Hematopoietic multipotent progenitor cell (in vitro differentiated cells): Measurements from ENCODE around the gene SLC34A2. TPM values are rescaled to one million over a fixed set of nuclear protein-coding genes. Genes with fewer than 3 reads are reported as not detected.
"Not testable (repeated sequence)": the region's sequence is repeated elsewhere in the genome, so short reads cannot be mapped to it uniquely, and the experiment has no call there.

Experiments used
- DNase-seq, 3 donors: peaks; one replicate each; pipeline ENCODE4 v3.0.0-alpha.2; 2011 to 2015; ENCODE audit warnings: low read depth in 2 of 3, low spot score in 2 of 3
- total RNA-seq: library from RNA; depleted of rRNA; stranded (reverse); fragments of >200 nt; gene quantifications from one replicate; pipeline ENCODE4 v1.2.3, GENCODE V29; 2012

The SLC34A2 gene
- total RNA-seq, 1 donor = not detected

GRCh38 chr4:25658357-25658771 is 2.7 kb downstream of the SLC34A2 start:
- DNase-seq = no peak

GRCh38 chr4:25658777-25659176 is 3.1 kb downstream of the SLC34A2 start:
- DNase-seq = no peak

DNA sequence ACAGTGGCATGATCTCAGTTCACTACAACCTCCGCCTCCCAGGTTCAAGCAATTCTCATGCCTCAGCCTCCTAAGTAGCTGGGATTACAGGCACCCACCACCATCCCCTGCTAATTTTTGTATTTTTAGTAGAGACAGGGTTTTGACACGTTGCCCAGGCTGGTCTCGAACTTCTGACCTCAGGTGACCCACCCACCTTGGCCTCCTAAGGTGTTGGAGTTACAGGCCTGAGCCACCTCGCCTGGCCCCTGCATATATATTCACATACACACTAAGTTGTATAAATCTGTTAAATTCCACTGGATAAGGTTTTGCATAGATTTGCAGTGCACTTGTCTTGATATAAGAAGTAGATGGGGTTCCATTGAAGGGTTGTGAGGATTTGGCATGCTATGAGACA is 5.8 kb downstream of the SLC34A2 start:
- DNase-seq = not testable (repeated sequence)

- DNase-seq = no peak
Measured at GRCh38 chr4:25662306-25662705, 6.7 kb downstream of the SLC34A2 start.

DNA sequence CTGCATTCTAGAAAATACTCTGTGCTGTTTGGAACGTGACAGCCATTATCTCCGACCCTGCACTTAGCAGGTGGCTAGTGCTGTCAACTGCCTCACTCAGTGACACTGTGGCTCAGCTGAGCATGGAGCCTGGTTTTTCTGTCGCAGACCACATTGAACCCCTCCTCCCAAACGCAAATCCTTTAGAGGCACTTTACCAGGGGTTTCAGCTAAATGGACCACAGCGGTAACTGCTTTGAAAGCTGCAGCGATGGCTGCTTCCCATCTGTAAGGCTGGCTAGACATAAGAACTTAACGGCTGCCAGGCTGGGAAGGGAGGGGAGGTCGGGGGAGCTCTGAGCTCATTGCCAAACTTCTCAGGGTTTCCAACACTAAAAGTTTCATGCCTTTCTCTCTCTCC is 8.1 kb downstream of the SLC34A2 start:
- no peak for DNase-seq

DNA sequence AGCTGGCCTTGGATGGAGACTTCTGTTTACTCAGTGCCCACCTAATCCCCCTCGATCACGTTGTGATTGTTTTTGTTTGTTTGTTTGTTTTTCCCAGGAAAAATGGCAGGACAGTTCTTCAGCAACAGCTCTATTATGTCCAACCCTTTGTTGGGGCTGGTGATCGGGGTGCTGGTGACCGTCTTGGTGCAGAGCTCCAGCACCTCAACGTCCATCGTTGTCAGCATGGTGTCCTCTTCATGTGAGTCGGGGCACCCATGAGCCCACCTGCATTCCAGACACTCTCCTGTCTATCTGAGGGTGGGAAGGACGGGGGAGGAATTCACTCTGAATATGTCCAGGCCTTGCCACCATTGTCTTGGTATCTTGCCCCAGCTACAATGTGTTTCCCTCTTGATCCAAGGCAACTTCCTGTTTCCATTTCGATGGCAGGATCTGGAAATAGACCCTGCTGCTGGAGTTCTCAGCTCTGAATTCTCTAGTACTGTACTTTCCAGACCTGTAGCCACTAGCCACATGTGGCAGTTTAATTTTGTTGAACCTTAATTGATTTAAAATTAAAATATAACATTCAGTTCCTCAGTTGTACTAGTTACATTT is 10.5 kb downstream of the SLC34A2 start:
- DNase-seq = no peak

GRCh38 chr4:25667931-25668557 is 12.4 kb downstream of the SLC34A2 start:
- no peak for DNase-seq

DNA sequence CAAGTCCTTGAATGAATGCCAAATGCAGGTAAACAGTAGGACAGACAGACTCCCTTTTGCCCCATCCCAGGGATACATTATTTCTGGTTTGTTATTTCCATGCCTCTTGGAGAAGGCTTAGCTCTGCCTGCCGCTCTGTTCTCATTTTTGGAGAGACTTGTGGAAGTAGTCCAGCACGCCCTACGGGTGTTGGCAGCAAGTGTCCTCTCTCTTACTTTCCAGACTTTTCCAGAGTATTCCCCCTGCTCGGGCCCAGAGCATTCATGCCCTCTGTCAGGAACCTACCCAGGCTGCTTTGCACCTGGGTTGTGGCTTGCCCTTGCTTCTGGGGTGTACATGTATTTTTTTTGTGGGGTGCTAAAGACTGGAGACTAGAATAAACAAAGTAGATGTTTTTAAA is 15.3 kb downstream of the SLC34A2 start:
- DNase-seq = no peak

GRCh38 chr4:25672756-25673155 is 17.1 kb downstream of the SLC34A2 start:
- no peak for DNase-seq

DNA sequence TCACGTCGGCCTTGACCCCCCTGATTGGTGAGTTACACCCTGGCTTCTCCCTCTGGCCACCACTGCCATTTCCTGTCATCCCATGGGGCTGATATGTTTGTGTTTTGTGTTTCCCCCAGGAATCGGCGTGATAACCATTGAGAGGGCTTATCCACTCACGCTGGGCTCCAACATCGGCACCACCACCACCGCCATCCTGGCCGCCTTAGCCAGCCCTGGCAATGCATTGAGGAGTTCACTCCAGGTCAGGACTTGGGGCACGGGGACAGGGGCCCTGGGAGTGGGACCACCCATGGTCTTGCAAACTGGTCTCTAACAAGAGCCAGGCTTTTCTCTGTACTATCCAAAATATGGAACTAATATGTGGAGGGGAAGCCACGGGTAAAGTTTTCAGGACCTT is 18.7 kb downstream of the SLC34A2 start:
- DNase-seq = no peak

DNA sequence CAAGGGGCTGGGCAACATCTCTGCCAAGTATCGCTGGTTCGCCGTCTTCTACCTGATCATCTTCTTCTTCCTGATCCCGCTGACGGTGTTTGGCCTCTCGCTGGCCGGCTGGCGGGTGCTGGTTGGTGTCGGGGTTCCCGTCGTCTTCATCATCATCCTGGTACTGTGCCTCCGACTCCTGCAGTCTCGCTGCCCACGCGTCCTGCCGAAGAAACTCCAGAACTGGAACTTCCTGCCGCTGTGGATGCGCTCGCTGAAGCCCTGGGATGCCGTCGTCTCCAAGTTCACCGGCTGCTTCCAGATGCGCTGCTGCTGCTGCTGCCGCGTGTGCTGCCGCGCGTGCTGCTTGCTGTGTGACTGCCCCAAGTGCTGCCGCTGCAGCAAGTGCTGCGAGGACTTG is 20.6 kb downstream of the SLC34A2 start:
- no peak for DNase-seq

GRCh38 chr4:25677157-25677556 is 21.5 kb downstream of the SLC34A2 start:
- no peak for DNase-seq

DNA sequence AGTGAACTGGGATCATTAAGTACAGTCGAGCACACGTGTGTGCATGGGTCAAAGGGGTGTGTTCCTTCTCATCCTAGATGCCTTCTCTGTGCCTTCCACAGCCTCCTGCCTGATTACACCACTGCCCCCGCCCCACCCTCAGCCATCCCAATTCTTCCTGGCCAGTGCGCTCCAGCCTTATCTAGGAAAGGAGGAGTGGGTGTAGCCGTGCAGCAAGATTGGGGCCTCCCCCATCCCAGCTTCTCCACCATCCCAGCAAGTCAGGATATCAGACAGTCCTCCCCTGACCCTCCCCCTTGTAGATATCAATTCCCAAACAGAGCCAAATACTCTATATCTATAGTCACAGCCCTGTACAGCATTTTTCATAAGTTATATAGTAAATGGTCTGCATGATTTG is 22.3 kb downstream of the SLC34A2 start:
- DNase-seq = no peak

GRCh38 chr4:25687773-25688172 is 32.1 kb downstream of the SLC34A2 start:
- no peak for DNase-seq

- DNase-seq = no peak
Measured at GRCh38 chr4:25694466-25694865, 38.8 kb downstream of the SLC34A2 start.

DNA sequence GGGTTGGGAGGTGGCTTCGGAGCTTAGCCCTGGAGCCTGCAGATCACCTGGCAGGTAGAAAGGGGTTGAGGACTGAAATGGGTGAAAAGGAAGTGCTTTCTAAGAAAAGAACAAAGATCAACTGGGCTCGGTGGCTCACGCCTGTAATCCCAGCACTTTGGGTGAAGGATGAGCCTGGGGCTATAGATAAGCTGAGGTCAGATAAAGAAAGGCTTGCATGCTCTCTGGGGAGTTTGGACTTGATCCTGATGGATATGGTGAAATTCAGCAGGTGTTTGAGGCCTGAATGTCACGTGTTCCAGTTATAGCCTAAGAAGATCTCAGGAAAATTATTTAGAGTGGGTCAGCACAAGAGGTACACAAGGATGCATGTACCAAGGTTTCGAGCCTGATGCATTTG is 40.8 kb downstream of the SLC34A2 start:
- no peak for DNase-seq

DNA sequence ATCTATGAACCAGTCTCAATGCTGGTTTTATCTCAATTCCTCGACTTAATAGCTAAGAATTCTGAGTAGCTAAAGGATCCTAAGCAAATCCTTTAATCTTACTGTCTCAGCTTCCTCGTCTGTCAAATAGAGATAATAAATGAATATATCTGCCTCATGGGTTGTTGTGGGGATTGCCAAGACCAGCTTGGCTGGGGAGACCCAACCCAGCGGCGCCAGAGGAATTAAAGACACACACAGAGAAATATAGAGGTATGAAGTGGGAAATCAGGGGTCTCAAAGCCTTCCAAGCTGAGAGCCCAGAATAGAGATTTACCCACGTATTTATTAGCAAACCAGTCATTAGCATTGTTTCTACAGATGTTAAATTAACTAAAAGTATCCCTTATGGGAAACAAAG is 41.9 kb downstream of the SLC34A2 start:
- DNase-seq = no peak

DNA sequence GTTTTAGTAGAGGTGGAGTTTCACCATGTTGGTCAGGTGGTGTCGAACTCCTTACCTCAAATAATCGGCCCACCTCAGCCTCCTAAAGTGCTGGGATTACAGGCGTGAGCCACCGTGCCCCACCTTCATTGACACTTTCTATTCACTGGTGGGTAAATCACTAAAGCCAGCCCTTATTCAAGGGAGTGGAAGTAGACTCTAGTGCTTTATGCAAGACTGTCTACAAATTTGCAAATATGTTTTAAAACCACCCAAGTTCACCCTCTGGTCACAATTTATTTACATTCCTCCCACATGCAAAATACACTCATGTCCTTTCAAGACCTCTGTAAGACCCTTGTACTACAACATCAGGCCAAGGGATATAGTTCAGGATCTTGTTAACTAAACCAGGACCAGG is 45.0 kb downstream of the SLC34A2 start:
- no peak for DNase-seq

GRCh38 chr4:25702848-25703247 is 47.2 kb downstream of the SLC34A2 start:
- DNase-seq = no peak

- no peak for DNase-seq
Measured at GRCh38 chr4:25703731-25704388, 48.2 kb downstream of the SLC34A2 start.

GRCh38 chr4:25704516-25704915 is 48.9 kb downstream of the SLC34A2 start:
- no peak for DNase-seq

- no peak for DNase-seq
Measured at GRCh38 chr4:25710637-25711036, 55.0 kb downstream of the SLC34A2 start.
